Prostate gland (tissue), 2 donors: ENCODE measurements around the gene UAP1L1.

Experiments
- POLR2A ChIP-seq: fragments of 450-650 bp; IDR thresholded peaks from one replicate; pipeline ENCODE4 v1.6.1; 2016; ENCODE audit warnings: antibody characterized with exemption, mild to moderate bottlenecking
- POLR2AphosphoS5 ChIP-seq: sonication (generic); formaldehyde crosslinking; IDR thresholded peaks from one replicate; pipeline ENCODE4 v1.6.1; 2017; ENCODE audit warnings: antibody characterized with exemption
- TF ChIP-seq, protein P1 (sequence below), 4 experiments: fragments of 200-600 bp in 2 of 4; fragments of 450-650 bp in 2 of 4; sonication (generic) in 2 of 4; IDR thresholded peaks; 1 replicate in 3 of 4; 2 replicates in 1 of 4; pipeline ENCODE4 v1.5.1; 2016 to 2019; ENCODE audit warnings: antibody characterized with exemption in 4 of 4, mild to moderate bottlenecking in 2 of 4, moderate library complexity in 2 of 4

DNA sequence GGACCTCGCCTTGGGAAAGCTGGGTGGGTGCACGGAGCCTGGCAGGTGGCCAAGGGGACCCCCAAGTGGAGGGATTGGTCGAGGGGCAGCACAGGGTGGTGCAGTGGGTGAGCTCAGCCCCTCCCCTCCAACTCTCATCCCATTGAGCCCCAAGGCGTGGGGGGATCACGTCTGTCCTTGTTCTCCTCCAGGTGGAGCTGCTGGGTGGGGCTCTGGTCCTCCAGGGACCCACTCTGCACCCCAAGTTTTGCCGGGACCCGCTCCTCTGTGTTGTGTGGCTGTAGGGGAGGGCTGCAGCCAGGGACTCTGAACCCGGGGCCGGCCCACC, 41.8 kb upstream of the UAP1L1 start:
- TF ChIP-seq, protein P1, sequence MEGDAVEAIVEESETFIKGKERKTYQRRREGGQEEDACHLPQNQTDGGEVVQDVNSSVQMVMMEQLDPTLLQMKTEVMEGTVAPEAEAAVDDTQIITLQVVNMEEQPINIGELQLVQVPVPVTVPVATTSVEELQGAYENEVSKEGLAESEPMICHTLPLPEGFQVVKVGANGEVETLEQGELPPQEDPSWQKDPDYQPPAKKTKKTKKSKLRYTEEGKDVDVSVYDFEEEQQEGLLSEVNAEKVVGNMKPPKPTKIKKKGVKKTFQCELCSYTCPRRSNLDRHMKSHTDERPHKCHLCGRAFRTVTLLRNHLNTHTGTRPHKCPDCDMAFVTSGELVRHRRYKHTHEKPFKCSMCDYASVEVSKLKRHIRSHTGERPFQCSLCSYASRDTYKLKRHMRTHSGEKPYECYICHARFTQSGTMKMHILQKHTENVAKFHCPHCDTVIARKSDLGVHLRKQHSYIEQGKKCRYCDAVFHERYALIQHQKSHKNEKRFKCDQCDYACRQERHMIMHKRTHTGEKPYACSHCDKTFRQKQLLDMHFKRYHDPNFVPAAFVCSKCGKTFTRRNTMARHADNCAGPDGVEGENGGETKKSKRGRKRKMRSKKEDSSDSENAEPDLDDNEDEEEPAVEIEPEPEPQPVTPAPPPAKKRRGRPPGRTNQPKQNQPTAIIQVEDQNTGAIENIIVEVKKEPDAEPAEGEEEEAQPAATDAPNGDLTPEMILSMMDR (IDR thresholded peaks at IDR 0.05), result no peak
- TF ChIP-seq POLR2AphosphoS5 (no peak), POLR2A (no peak)
